Ammon's horn (tissue), 1 donor: ENCODE measurements around the gene CAPN2.
A peak's percentile ranks its signal among the peaks of the same experiment; 100 is the strongest.

ENCODE experiments used
- DNase-seq: peaks from one replicate; pipeline ENCODE4 v3.0.0-alpha.2; 2016; ENCODE audit warnings: low spot score

CAPN2 gene

DNA sequence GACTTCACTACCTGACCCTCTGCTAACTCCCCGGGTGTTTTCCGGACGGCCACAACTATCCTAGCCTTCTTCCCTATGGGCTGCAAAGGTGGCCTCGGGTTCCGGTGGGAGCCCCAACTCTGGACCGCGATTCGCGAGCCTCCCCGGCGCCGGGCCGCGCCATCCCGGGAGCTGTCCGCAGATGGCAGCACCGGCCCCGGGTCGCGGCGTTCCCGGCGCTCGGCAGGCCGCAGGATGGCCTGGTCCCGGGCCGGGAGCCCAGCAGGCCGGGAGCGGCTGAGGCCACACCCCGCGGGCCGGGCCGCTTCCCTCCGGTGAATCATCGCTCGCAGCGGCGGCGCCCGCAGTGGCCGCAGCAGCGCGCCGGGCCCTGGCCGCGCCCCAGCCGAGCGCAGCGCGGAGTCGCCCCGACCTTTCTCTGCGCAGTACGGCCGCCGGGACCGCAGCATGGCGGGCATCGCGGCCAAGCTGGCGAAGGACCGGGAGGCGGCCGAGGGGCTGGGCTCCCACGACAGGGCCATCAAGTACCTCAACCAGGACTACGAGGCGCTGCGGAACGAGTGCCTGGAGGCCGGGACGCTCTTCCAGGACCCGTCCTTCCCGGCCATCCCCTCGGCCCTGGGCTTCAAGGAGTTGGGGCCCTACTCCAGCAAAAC is at the start of gene CAPN2:
Gene CAPN2 (plus strand): TSS at position 346 of the 656 bp plus-strand sequence. CDS start 102 bp downstream, at position 448.
- peak; percentile 76 for DNase-seq

DNA sequence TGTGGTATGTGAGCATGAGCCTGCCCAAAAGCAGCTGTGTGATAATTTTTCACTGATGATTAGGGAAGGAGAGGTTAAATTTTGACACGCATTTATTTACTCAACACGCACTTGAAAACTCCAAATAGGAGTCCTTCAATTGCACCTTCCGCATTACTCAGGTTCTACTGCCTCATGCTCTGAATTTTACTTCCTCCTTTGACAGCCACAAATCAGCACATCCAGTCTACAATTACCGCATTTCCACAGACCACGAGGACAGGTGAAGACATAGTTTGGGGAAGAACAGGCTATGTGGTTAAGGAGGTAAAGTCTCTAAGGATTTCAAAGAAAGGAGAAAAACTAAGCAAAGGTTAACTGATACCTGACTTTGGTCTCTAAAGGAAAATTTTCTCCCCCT is 49.4 kb upstream of the CAPN2 start:
- no peak for DNase-seq

DNA sequence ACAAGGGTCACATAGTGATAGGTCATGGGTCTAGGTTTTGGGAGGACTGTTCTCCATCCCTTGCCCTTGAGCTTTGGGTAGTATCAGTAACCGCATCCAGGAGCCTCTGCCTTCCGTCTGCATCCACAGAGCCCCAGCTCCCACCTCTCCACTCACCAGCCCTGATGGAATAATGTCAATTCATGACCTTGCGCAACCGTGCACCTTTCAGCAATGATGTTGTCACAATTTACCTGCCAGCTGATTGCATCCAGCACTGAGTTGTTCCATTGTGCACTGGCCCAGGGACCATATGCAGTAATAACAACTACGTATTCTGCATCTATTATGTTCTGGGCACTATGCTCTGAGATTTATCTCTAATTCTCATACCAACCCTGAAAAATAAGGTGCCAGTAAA is 48.2 kb upstream of the CAPN2 start:
- DNase-seq = no peak

DNA sequence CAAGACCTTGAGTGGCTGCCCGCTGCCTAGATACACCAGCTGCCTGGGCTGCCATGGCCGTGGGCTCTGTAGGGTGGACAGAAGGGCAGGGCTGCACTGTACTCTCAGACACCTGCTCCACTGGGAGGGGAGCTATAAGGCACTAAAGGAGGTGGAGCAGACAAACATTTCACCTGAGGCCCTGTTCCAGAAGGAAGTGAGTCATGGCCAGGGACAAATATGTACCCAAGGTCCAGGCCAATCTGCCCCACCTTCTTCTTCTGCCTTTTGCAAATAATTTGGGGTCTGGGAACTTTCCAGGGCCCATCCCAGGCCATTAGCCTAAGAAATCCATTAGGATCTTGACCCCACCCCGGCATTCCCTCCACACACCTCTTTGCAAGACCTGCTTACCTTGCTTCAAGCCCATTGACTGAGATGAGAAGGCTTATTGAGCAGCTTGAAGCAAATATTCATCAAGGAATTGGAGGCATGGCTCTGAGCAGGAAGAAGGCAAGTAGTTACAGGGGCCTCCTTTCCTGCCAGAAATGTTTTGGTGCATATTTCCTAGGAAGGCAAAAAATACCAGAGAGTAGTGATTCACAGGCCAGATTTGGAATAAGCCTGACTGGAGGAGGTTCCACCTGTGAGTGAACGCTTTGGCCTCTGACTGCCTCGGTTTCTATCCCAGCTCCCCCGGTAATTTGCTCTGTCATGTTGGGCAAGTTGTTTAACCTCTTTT is 46.6 kb upstream of the CAPN2 start, which contains the start of gene CAPN8:
Gene CAPN8 (minus strand): TSS at position 110 of the 721 bp plus-strand sequence. CDS start 55 bp downstream, at position 55.
- no peak for DNase-seq

DNA sequence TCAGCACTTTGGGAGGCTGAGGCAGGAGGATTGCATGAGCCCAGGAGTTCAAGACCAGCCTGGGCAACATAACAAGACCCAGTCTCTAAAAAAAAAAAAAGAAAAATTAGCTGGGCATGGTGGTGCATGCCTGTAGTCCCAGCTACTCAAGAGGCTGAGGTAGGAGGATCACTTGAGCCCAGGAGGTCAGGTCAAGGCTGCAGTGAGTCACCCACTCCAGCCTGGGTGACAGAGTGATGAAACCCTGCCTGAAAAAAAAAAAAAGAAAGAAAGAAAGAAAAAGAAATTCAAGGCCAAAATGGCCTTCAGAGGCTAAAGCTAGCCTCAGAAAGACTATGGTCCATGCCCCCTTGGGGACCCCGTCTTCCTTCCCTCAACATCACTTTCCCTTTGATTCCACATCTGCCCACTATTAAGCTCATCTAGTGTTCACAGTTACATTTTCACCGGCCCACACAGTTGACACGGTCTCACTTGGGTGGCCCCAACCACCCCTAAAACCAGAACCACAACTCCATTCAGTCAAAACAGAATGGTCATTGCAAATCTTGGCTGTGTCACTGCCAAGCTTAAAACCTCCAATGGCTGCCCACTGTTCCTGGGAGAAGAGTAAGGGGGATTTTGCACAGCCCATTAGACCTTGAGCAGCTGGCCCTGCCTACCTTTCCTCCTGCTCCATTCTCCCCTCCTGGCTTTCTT is 44.7 kb upstream of the CAPN2 start:
- no peak for DNase-seq

DNA sequence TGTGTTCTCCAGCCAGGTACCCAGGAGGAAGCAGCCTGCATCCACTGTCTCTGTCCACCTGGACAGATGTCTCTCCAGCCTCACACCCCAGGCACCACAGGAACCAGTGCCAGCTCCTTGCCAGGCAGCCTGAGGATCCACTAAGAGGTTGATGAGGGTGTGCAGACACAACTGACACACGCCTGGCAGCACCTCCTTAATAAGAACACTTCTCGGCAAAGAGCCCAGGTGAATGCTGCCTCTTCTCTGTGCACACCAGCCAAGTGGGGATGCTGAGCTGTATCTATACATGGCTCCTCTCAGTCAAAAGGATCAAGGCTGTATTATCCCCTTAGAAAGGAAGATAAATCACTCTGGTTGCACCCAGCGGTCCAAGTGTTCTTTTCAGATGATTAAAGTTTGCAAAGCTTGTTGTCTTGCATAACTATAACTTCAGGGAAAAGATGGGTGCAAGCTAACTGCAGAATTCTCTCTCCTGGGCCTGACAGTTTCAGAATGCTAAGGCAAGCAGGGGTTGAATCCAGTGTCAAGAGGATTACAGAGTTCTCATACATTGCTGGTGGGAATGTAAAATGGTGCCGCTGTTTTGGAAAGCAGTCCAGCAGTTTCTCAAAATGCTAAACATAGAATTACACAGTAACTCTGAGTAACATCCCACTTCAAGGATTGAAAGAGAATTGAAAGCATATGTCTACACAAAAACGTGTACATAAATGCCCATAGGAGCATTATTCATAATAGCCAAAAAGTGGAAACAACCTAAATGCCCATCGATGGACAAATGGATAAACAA is 43.1 kb upstream of the CAPN2 start:
- no peak for DNase-seq

DNA sequence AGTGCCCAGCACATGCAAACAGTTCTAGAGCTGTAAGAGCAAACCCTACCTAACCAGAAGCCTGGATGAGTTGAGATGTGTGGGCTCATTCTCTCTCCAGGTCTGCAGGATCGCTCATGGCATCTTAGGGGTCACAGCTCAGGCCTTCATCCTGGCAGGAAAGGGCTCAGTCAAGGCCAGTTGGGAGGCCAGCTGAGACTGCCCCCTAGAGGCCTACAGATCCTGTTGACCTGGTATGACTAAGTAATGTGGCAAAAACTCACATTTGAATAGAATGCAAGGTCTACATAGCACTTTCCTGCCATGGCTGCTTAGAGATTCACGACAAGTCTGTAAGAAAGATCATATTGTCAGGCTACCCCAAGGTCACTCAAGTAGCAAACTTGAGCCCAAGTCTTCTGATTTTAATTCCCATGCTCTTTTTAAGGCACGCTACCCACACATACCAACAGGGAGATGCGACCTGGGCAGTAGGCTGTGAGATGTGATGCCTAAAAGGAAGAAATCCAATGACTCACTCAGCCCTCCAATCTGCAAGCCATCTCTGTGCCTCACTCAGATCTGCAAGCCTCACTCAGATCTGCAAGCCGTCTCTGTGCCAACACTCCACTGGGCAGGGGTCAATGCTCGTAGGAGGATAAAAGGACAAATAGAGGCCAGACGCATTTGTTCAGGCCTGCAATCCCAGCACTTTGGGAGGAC is 41.7 kb upstream of the CAPN2 start:
- peak; percentile 28 for DNase-seq

DNA sequence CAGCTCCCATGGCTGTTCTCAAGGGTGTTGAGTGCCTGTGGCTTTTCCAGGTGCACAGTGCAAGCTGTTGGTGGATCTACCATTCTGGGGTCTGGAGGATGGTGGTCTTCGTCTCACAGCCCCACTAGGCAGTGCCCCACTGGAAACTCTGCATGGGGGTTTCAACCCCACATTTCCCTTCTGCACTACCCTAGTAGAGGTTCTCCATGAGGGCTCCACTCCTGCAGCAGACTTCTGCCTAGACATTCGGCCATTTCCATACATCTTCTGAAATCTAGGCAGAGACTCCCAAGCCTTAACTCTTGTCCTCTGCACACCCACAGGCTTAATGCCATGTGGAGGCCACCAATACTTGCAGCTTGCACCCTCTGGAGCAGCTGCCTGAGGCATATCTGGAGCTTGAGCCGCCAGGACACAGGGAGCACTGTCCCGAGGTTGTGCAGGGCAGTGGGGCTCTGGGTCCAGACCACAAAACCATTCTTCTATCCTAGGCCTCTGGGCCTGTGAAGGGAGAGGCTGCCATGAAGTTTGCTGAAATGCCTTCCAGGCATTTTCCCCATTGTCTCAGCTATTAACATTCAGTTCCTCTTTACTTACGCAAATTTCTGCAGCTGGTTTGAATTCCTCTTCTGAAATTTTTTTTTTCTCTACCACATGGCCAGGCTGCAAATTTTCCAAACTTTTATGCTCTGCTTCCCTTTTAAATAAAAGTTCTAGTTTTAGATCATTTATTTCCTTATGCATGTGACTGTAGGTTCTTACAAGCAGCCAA is 38.0 kb upstream of the CAPN2 start:
- DNase-seq = no peak

DNA sequence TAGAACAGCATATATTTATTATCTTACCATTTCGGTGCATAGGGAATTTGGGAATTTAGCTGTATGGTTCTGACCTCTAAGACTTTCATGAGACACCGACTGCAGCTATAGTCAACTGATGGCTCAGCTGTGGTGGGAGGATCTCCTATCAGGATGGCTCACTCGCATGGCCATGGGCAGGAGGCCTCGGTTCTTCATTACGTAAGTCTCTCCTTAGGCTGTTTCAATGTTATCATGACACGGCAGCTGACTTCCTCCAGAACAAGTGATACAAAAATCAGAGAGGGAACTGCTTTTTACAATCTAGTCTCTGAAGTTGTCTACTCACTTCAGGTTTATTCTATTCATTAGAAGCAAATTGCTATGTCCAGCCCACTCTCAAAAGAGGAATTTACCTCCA is 33.5 kb upstream of the CAPN2 start:
- no peak for DNase-seq

DNA sequence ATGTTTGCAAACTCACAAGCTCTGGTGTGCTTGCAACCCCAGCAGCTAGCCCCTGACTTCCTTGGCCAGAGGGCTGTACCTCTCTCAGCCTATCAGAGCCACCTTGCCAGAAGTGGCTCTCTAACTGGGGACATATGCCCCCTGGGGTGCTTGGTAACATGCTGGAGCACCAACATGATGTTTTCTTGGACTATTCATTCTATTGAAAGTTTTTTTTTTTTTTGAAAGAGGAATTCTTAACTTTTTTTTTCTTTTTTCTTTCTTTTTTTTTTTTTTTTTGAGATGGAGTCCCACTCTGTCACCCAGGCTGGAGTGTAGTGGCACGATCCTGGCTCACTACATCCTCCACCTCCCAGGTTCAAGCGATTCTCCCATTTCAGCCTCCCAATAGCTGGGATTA is 32.2 kb upstream of the CAPN2 start:
- no peak for DNase-seq

DNA sequence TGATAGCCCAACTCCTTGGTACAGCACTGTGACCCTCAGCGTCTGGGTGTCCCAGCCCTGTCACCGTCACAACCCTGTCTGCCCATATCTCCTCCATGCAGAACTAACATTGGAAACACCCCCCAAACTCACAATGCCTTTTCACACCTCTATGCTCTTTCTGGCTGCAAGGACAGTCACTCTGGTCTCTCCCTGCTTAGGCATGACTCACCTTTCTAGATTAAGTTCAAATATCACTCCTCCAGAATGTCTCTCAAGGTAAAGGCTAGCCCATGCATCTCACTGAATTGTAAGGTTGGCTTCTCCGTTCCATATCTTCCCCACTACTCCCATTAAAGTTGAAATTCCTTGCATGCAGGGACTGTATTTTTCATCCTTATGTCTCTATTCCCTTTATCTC is 29.8 kb upstream of the CAPN2 start:
- DNase-seq = no peak

DNA sequence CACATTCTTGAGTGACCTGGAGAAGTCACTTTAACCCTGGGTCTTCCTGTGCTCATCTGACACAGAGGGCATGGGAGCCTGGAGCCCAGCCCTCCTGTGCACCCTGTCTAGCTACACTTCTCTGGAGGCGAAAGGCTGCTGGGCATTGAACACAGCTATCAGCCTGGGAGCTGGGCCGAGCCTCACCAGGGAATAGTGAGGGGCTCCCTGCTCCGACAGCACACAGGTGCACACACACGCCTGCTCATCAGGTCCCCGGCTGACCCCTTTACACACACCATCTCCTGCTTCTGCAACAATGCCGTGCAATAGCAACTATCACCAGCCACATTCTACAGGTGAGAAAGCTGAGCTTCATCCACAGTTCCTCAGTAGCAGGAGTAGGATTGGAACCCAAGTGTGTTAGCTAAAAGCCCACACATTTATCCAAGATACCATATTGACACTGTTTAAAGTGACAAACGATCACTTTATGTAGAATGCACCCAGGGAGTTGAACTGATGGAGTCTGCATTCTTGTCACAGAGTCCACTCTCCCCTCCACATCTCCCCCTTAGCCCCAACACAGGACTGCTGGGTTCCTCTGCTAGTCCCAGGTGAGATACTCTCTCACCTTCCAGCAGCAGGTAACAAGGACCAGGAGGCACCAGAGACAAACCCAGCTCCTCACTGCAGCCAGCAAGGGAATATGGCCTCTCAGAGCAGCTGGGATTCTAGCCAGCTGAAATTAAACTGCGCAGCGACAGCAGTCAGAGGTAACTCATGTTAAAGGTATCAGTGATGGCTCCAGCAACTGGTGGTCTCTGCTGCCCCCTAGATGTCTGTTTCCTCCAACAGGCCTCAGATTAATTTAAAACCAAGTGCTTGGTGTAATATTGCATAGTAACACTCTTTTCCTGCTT is 28.5 kb upstream of the CAPN2 start:
- peak; percentile 68 for DNase-seq

DNA sequence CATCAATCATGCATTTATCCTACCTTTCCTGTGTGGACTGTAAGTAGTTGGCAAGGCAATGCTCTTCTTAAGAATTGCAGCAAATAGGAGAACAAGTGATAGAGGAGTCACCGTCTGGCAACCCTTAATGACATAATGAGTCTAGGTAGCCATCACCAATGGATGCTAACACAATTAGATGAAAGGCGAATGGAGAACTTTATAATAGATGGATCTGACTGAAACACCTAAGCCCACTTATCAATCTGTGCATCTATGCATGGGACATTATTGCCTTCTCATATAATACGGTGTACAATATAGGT is 27.9 kb upstream of the CAPN2 start:
- no peak for DNase-seq

DNA sequence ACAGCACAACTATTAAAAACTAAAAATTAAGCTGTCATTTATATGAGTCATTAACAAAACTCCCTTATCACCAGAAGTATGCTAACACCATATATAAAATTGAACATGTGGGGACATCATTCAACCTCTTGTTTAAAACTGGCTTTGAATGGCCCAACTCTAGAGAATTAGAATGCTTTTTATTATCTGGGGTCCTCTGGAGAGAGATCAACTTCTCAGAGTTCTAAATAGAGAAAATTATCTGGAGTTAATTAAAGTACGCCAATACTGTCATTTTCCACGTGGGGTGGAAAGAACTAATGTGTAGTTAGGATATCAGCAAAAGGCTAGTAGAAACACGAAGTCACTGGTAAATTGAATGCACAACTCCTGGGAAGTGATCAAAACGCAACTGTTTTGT is 21.2 kb upstream of the CAPN2 start:
- DNase-seq = no peak

DNA sequence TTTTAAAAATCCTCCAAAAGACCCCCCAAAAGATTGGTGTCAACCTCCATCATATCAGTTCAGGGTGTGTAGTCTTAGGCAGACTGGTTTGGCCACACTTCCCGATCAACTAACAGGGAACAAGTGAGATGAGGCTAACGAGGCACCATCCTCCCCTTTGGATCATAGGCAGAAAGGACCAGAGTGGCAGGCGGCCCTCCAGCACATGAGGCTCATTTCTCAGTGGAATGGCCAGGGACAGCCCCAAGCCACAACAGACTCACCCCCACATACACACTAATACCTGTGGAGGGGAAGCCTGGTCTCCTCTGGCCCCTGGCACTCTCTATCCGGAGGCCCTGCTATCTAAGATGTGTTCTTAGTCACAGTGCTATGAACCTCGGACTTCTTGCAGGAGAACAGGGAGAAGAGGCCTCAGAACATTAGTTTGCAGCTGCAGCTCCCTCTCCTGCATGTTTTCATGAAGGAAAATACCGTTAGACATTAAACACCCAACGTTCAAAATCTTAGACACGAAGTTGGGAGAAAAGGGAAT is 17.3 kb upstream of the CAPN2 start:
- DNase-seq = no peak

DNA sequence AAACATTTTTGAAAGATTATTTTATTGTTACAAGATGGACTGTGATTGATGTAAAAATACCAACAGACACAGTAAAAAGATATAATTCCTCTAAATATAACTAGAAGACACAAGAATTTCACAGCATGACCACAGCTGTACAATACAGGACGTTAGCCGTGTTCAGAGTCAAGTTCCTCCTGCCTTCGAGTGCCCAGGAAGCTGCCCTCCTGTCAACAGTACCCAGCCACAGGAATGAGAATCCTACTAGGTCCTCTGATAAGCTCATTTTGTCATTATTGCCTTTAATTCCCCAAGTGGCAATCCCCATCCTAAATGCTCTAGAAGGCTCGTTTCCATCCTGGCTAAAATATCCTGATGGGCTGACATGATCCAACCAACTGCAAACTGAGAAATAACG is 16.4 kb upstream of the CAPN2 start:
- no peak for DNase-seq

DNA sequence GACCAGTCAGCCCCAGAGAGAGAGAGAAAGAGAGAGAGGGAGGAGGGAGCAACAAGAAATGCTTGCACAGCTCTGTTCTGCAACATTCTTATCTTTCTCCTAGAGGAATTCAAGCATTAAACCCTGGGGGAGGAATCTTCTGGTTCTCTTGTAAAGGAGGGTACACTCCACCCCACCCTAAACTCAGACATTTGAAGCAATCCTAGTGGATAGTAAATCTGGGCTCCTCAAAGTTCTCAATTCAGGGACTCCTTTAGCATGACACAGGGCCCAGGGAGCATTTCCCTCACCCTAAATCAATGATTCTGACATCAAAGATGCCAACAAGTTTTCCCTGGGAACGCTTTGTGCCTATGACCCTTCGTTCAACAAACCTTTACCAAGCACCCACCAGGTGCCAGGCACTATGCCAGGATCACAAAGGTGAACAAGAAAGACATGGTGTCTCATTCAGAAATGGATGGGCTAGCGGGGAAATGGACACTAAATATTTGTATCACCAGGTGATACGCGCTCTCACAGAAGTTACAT is 11.9 kb upstream of the CAPN2 start:
- DNase-seq = no peak

DNA sequence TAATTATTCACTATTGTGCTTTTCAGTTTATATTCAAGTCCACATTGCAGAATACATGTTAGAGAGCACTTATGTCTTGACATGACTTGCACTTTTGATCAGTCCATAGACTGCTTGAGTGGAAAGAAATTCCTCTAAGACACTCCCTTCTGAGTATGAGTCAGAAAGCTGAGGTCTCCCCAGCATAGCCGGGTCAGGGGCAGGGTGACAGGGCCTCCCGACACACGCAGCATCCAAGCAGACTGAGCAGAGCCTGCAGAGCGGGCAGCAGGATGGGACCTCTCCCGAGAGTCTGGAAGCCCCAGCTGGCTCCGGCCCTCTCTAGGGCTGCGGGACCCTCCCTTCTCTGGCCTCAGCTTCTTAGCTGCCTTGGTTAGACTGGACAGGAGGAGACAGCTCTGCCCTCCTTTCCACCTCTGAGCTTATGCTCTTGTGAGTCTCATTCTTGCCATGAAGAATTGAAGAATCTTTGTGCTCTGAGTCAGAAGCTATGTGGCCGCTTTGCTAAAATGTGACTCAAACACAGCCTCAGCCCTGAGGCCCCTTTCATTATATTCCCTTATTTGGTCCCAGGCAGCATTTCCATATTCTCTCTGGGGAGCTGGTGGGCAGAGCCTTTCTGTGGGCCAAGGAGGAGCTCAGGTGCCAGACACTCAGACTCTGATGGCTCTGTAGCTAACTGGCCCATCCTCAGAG is 11.2 kb upstream of the CAPN2 start:
- no peak for DNase-seq
